GM19099 (cell line): Measurements from ENCODE around the gene CST1.

Experiments used
- POLR2A ChIP-seq: IDR thresholded peaks from 3 replicates; pipeline ENCODE4 v1.6.1; 2011; ENCODE audit warnings: low read depth; ENCODE audit not compliant: insufficient read length; ENCODE audit errors: extremely low read depth

CST1 gene

DNA sequence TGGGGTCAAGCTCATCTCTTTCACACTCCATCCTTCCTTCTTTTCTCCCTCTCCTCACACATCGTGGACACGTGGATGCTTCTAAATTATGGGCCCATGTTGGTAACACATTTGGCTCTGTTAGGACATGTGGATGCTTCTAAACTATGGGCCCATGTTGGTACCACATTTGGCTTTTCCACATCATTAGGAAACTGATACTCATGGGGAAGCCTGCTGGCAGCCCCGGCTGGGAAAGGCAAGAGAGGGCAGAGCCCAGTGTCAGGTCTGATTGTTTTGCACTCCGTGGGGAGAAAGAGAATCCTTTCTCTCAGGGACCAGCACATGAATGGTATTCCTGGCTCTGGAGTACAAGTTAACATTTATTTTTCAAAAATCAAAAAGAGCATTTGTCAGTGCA is 4.0 kb upstream of the CST1 start:
- no peak for TF ChIP-seq POLR2A

DNA sequence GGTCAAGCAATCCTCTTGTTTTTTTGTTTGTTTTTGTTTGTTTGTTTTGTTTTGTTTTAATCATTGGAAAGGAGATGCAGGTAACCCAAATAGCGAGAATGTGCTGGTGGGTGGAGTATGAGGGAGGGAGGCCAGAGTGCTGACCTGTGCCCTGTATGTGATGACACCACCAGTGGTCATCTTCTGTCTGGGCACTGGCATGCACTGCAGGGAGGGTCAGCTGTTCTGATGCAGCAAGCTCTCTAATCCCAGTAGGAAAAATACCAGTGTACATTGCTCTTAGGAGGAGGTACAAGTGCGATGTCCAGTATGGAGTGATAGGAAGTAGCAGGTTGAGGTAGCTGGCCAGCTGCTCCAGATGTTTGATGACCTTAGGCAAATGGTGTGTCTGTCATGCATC is 2.9 kb upstream of the CST1 start:
- TF ChIP-seq POLR2A: no peak

- TF ChIP-seq POLR2A: no peak
These were observed 2.4 kb upstream of the CST1 start for GRCh38 chr20:23753194-23753548.

DNA sequence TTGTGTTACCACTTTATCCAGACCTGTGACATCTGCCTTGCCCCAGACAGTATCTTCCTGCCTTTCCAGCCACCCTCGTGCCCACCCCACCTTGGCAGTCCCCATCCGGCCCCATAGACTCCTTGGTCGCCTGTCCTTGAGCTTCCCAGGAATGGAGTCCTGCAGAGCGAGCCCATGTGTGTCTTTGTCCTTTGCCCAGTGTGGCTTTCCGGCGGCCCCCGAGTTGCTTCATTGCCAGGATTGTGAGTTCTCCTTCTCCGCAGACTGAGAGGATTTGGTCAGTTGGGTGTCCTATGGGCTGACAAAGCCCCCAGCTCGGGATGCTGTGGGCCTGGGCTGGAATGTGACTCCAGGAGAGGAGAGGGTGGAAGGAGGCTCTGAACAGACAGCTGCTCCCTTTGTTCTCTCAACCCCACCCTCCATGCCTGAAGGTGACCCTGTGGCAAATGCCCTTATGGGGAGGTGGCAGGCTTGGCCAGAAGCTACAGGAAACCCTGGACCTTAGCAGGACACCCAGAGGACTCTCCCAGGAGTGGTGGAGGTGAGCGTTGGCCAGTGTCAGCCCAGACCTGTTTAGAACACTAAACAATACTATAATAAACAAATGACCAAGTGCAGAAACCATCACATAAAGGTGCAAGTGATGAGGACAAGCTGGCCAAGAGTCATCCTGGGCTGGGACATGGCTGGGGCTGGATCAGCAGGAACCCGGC is 1.9 kb upstream of the CST1 start:
- no peak for TF ChIP-seq POLR2A

- no peak for TF ChIP-seq POLR2A
These were observed 1.3 kb upstream of the CST1 start for GRCh38 chr20:23752019-23752418.

DNA sequence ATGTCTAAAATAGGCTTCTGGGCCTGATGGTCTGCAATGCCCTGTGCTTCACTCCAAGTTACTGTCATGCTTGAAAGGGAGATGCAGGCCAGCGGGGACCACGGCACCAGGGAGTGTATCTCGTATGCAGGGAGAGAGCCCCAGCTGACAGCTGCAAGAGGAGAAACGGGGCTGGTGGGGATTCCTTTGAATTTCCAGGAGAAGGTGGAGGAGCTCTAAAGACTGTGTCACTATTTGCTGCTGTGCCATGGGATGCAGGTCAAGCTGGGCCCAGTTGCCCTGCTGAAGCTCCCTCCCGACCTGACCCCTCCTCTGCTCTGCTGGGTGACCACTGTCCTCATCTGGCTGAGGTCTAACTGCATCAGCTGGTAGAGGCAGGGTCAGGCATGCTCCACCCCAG is 989 bp downstream of the CST1 start:
- TF ChIP-seq POLR2A: no peak

DNA sequence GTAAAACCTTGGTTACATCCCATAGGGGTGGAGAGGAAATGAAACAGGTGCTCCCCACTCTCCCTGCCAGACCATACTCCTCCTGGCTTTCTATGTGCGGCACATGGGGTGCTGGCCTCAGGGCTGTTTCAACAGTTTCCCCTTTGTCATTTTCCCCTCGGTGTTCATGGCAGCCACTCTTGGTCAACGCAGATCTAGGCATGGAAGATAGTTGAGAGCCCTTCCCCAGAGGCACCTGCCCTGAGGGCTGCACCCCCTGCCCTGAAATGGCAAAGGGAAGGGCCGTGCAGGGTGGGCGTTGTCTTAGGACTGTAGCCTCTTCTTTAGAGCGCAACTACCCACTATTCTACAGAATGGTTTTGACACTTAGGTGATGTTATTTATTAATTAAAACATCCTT is 4.4 kb downstream of the CST1 start:
- no peak for TF ChIP-seq POLR2A

GRCh38 chr20:23745247-23745646 is 5.5 kb downstream of the CST1 start:
- TF ChIP-seq POLR2A: no peak

- TF ChIP-seq POLR2A: no peak
These were observed 5.9 kb downstream of the CST1 start for GRCh38 chr20:23744817-23745216.

DNA sequence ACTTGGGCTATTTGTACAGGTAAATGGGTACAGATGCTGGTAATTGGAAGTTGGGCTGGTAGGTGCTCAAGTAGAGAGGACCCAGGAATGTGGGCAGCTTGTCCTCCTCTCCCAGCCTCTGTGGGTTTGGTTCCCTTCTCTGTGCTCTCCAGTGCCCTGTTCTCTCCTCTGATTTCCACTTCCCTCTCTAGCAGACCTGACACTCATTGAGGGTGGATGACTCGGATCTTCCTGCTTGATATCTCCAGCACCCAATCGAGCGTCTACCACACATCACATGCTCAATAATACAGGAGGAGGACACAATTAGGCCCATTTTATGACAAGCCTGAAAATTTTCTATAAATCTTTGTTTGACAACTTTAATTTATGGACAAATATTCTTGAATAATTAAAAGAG is 23.7 kb downstream of the CST1 start:
- no peak for TF ChIP-seq POLR2A

- no peak for TF ChIP-seq POLR2A
These were observed 25.6 kb downstream of the CST1 start for GRCh38 chr20:23725102-23725501.

- no peak for TF ChIP-seq POLR2A
These were observed 28.8 kb downstream of the CST1 start for GRCh38 chr20:23721962-23722361.

- TF ChIP-seq POLR2A: no peak
These were observed 40.0 kb downstream of the CST1 start for GRCh38 chr20:23710771-23711170.

GRCh38 chr20:23705895-23706294 is 44.8 kb downstream of the CST1 start:
- TF ChIP-seq POLR2A: no peak

DNA sequence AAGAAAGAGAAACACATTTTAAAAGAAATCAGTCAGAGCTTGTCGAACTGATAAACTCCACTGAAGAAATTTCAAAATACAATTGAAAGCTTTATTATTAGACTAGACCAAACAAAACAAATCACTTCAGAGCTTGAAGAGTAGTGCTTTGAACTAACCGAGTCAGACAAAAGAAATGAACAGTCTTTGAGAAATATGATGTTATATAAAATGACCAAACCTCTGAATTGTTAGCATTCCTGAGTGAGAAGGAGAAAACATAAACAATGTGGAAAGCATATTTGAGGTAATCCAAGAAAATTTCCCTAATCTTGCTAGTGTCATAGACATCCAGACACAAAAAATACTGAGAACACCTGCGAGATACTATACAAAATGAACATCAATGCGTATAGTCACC is 48.7 kb downstream of the CST1 start:
- TF ChIP-seq POLR2A: no peak

DNA sequence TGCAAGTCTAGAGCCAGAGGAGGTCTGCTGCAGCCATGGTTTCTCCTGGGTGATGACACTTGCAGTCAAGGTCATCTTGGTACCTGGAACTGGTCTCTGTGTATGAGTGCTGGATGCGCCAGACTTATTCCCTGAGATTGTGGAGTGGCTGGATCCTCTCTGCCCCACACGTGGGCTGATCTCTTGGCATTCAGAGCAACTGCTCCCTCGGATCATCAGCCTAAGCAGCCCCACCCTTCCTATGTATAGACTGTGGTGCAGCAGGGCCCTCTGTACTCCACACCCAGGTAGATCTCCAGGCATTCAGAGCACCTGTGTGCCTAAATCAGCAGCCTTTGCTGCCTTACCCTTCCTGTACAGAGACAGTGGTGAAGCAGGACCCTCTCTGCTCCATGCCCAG is 49.8 kb downstream of the CST1 start:
- no peak for TF ChIP-seq POLR2A

GRCh38 chr20:23697947-23698346 is 52.8 kb downstream of the CST1 start:
- TF ChIP-seq POLR2A: no peak
